H1 (cell line): ENCODE results near the gene DNAJB6. TPM values are rescaled to one million over a fixed set of nuclear protein-coding genes. Genes with fewer than 3 reads are reported as not detected.

Experiments
- CHD7 ChIP-seq: fragments of 300-600 bp; sonication (generic); IDR thresholded peaks from 2 replicates; pipeline ENCODE4 v1.7.1; 2012; ENCODE audit warnings: low read length, moderate library complexity, mild to moderate bottlenecking, inconsistent platforms; ENCODE audit not compliant: insufficient replicate concordance
- CTCF ChIP-seq, 3 experiments: IDR thresholded peaks; 1 replicate in 2 of 3; 2 replicates in 1 of 3; pipeline versions ENCODE4 v1.5.1 to v1.6.1; 2011; ENCODE audit warnings: low read length in 3 of 3, mild to moderate bottlenecking in 3 of 3, inconsistent platforms in 2 of 3, low read depth in 1 of 3, moderate library complexity in 1 of 3; ENCODE audit not compliant: insufficient read depth in 1 of 3; ENCODE audit errors: control extremely low read depth in 1 of 3
- GABPA ChIP-seq: IDR thresholded peaks from 2 replicates; pipeline ENCODE4 v1.6.1; 2011; ENCODE audit warnings: mild to moderate bottlenecking, low read length, moderate library complexity, borderline replicate concordance; ENCODE audit not compliant: insufficient read depth
- polyA plus RNA-seq, 7 experiments: library from polyadenylated mRNA; depleted of rRNA in 3 of 7; stranded (reverse) in 5 of 7; unstranded in 2 of 7; fragments of >200 nt in 5 of 7; fragments of 200-250 nt in 2 of 7; gene quantifications; 1 replicate in 5 of 7; 2 replicates in 1 of 7; 4 replicates in 1 of 7; pipeline versions ENCODE4 v1.2.1 to v1.2.3, GENCODE V29; 2011 to 2013; ENCODE audit warnings: missing spikeins in 2 of 7, mixed read lengths in 2 of 7
- total RNA-seq: library from RNA; stranded (reverse); fragmentation: NEBNext Ultra II Directional; extraction: Animal tissue kit (Norgen Biotek cat#: 25700); gene quantifications from 2 replicates; pipeline ENCODE4 v1.2.1, GENCODE V29; 2021

The DNAJB6 gene
- total and polyA plus RNA-seq, 2 of the 8 experiments (the other 6 are each of a cell fraction or from before 2014, with no cell fraction given), result 166 to 295 TPM

- TF ChIP-seq CHD7, result no peak
- TF ChIP-seq GABPA, result no peak
- no peak for TF ChIP-seq CTCF (IDR thresholded peaks at IDR 0.05; ENCODE audit: control extremely low read depth in 1 of 3, insufficient read depth in 1 of 3, low read depth in 1 of 3, low read length in 3 of 3)
- TF ChIP-seq, all 59 proteins: peak for 0
Observed at GRCh38 chr7:157347217-157347904, 10.6 kb downstream of the DNAJB6 start (continued).
